ENCODE measurements around the gene FBRS.
"Not testable (repeated sequence)": the region's sequence is repeated elsewhere in the genome, so short reads cannot be mapped to it uniquely, and the experiment has no call there.

The FBRS gene

GRCh38 chr16:30657866-30658730 is at the start of gene FBRS:
TSS of gene FBRS (plus strand) at chr16:30658431. CDS start at chr16:30659519, 1,088 bp downstream.
- DNase-seq = peak; percentile 100

- DNase-seq = peak; percentile 50
These were observed 49.0 kb upstream of the FBRS start for GRCh38 chr16:30609002-30609925.

GRCh38 chr16:30609926-30610839 is 48.0 kb upstream of the FBRS start, which contains the start of gene ZNF689:
TSS of gene ZNF689 (minus strand) at chr16:30610389. CDS start at chr16:30610041, 348 bp downstream.
- DNase-seq = peak; percentile 88

- peak; percentile 60 for DNase-seq
These were observed 42.7 kb upstream of the FBRS start for GRCh38 chr16:30615358-30616091.

GRCh38 chr16:30619202-30619601 is 39.0 kb upstream of the FBRS start:
- DNase-seq = no peak

GRCh38 chr16:30619638-30620037 is 38.6 kb upstream of the FBRS start:
- DNase-seq = no peak

GRCh38 chr16:30620169-30620568 is 38.1 kb upstream of the FBRS start:
- no peak for DNase-seq

- no peak for DNase-seq
These were observed 36.5 kb upstream of the FBRS start for GRCh38 chr16:30621765-30622164.

- DNase-seq = no peak
These were observed 35.7 kb upstream of the FBRS start for GRCh38 chr16:30622455-30623032.

GRCh38 chr16:30623536-30624283 is 34.5 kb upstream of the FBRS start:
- DNase-seq = no peak

- DNase-seq = no peak
These were observed 32.0 kb upstream of the FBRS start for GRCh38 chr16:30626236-30626635.

- DNase-seq = peak; percentile 94
These were observed 29.3 kb upstream of the FBRS start for GRCh38 chr16:30628628-30629540.

GRCh38 chr16:30632454-30632853 is 25.8 kb upstream of the FBRS start:
- DNase-seq = not testable (repeated sequence)

- no peak for DNase-seq
These were observed 24.7 kb upstream of the FBRS start for GRCh38 chr16:30633526-30633925.

- DNase-seq = no peak
These were observed 21.6 kb upstream of the FBRS start for GRCh38 chr16:30636599-30636998.

GRCh38 chr16:30637139-30637538 is 21.1 kb upstream of the FBRS start:
- DNase-seq = not testable (repeated sequence)

GRCh38 chr16:30637944-30638343 is 20.3 kb upstream of the FBRS start:
- no peak for DNase-seq

- no peak for DNase-seq
These were observed 16.8 kb upstream of the FBRS start for GRCh38 chr16:30641378-30641982.

- DNase-seq = no peak
These were observed 13.8 kb upstream of the FBRS start for GRCh38 chr16:30644334-30644830.
